Activated CD8-positive, alpha-beta memory T cell treated with anti-CD3 and anti-CD28 coated beads, Interleukin-2, amount 50 U/mL, for 48 hours (primary cell): Measurements from ENCODE around the gene RABL2A.
"Not testable (repeated sequence)": the region's sequence is repeated elsewhere in the genome, so short reads cannot be mapped to it uniquely, and the experiment has no call there.

Experiments used
- DNase-seq: peaks from one replicate; pipeline ENCODE4 v3.0.0-alpha.2; 2020

Gene RABL2A

GRCh38 chr2:113690871-113691270 lies 63.8 kb downstream of the RABL2A start:
- DNase-seq: not testable (repeated sequence)
